ENCODE measurements around the gene AFAP1L1. TPM values are rescaled to one million over a fixed set of nuclear protein-coding genes. Genes with fewer than 3 reads are reported as not detected.

The AFAP1L1 gene
- total RNA-seq = 136 and 239 TPM in 2 replicates
- polyA plus RNA-seq (2012) = 44.8 TPM

GRCh38 chr5:149271716-149272563 is at the start of gene AFAP1L1:
Gene AFAP1L1, plus strand, starts transcription at chr5:149271859. Its CDS starts 110 bp downstream, at chr5:149271969.
- DNase-seq (ENCODE audit: low read depth) = peak; percentile 87

GRCh38 chr5:149223081-149223848 is 48.4 kb upstream of the AFAP1L1 start:
- DNase-seq (ENCODE audit: low read depth) = no peak

- no peak for DNase-seq (ENCODE audit: low read depth)
These were observed 47.4 kb upstream of the AFAP1L1 start for GRCh38 chr5:149224282-149224681.

- peak; percentile 61 for DNase-seq (ENCODE audit: low read depth)
These were observed 44.4 kb upstream of the AFAP1L1 start for GRCh38 chr5:149227168-149227826.

- peak; percentile 96 for DNase-seq (ENCODE audit: low read depth)
These were observed 42.9 kb upstream of the AFAP1L1 start for GRCh38 chr5:149228618-149229297.

GRCh38 chr5:149229298-149229937 is 42.2 kb upstream of the AFAP1L1 start:
- peak; percentile 88 for DNase-seq (ENCODE audit: low read depth)

GRCh38 chr5:149235841-149236240 is 35.8 kb upstream of the AFAP1L1 start:
- DNase-seq (ENCODE audit: low read depth) = peak; percentile 35

GRCh38 chr5:149237662-149238061 is 34.0 kb upstream of the AFAP1L1 start:
- DNase-seq (ENCODE audit: low read depth) = no peak

GRCh38 chr5:149238540-149238939 is 33.1 kb upstream of the AFAP1L1 start:
- no peak for DNase-seq (ENCODE audit: low read depth)

GRCh38 chr5:149239917-149240316 is 31.7 kb upstream of the AFAP1L1 start:
- DNase-seq (ENCODE audit: low read depth) = no peak

- DNase-seq (ENCODE audit: low read depth) = no peak
These were observed 31.2 kb upstream of the AFAP1L1 start for GRCh38 chr5:149240354-149240998.

GRCh38 chr5:149242339-149242738 is 29.3 kb upstream of the AFAP1L1 start:
- no peak for DNase-seq (ENCODE audit: low read depth)

GRCh38 chr5:149246906-149247305 is 24.8 kb upstream of the AFAP1L1 start:
- no peak for DNase-seq (ENCODE audit: low read depth)

GRCh38 chr5:149247726-149248125 is 23.9 kb upstream of the AFAP1L1 start:
- DNase-seq (ENCODE audit: low read depth) = no peak

GRCh38 chr5:149251546-149251945 is 20.1 kb upstream of the AFAP1L1 start:
- no peak for DNase-seq (ENCODE audit: low read depth)

GRCh38 chr5:149254506-149254905 is 17.2 kb upstream of the AFAP1L1 start:
- DNase-seq (ENCODE audit: low read depth) = peak; percentile 64

GRCh38 chr5:149256451-149256850 is 15.2 kb upstream of the AFAP1L1 start:
- DNase-seq (ENCODE audit: low read depth) = no peak

GRCh38 chr5:149257131-149257530 is 14.5 kb upstream of the AFAP1L1 start:
- DNase-seq (ENCODE audit: low read depth) = no peak

GRCh38 chr5:149257889-149258705 is 13.6 kb upstream of the AFAP1L1 start:
- no peak for DNase-seq (ENCODE audit: low read depth)
